Measurements from ENCODE around the gene MEF2D.
A peak's percentile ranks its signal among the peaks of the same experiment; 100 is the strongest.

MEF2D gene

DNA sequence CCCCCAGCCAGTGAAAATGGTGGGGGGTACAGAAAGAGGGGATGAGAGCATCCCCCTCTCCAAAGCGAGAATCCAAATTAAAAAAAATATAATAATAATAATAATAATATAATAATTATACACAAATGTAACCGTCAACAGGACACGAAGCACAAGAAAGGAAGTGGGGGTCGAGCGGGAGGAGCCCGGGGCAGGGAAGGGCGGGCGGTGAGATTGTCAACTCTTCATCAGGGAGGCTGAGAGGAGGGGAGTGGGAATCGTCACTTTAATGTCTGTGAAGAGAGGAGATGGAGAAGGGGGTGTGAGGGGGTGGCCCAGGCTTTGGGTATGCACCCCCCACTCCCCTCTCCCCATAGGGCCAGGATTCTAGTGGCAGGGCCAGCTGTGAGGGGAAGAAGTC is 33.2 kb downstream of the MEF2D start:
- no peak for DNase-seq

DNA sequence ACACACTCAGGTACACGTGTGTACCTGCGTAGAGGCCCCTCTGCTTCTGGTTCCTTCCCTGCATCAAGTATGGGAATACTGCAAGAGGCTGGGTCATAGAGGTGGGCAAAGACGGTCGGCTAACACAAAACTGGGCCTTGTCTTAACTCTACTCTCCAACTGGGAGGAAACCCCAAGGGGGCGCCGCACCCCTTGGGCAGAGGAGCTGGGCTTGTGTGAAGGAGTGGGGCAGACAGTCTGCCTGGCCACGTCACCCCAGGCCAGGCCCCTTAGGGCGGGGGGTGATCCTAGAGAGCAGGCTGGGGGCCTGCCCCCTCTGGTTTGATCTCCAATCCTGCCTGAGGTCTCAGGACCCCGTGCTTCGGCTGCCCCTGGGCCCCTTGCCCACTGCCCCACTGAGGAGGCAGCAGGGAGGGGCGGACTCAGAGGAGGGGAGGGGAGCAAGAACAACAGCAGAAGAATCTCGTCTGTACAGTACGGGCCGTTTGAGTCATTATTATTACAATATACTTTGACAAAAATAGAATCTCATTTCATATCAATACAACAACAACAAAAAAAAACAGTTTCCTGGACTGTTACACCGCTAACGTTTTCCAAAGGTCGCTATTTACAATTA is 34.7 kb downstream of the MEF2D start:
- peak; percentile 58 for DNase-seq

DNA sequence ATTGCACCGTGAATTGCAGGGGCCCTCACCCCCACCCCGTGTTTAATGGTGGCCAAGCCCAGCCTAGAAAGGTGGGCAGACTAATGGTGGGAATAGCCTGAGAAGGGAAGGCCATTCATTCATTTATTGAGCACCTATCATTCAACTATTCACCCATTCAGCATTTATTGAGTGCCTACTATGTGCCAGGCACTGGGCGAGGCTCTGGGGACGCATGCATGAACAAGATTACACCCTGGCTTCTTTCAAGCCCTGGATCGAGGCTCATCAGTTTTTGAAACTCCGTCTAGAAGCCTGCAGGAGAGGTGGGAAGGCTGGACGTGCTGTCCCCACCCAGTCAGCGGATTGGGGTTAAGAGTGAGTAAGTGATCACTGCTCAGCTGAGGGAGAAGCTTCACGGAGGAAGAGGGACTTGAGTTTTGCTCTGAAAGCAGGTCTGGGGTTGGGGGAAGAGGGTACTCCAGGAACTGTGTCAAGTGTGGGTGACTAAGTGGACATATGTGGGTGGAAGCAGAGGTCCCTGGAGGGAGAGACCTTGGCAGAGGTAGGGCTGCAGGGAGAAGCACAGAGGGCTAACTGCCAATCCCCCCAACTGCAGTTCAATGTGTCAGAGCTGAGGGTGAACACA is 35.6 kb downstream of the MEF2D start:
- DNase-seq: peak; percentile 31

DNA sequence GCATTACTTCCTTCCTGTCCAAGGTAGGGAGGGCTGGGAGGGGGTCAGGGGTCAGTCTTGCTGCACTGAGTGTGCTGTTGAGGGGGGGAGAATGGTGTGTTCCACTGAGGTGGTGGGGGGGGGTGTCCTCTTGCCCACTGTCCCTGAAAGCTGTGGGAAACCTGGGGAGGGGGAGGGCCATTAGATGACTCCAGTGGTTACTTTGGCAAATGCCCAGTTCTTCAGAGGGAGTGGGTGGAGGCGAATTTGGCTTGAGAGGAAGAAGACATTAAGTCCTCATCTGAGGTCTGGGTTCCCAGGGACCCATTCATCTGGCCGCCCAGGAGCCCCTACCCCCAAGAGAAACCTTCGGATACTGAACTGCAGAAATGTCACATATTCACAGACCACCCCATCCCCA is 36.2 kb downstream of the MEF2D start:
- DNase-seq: peak; percentile 65

DNA sequence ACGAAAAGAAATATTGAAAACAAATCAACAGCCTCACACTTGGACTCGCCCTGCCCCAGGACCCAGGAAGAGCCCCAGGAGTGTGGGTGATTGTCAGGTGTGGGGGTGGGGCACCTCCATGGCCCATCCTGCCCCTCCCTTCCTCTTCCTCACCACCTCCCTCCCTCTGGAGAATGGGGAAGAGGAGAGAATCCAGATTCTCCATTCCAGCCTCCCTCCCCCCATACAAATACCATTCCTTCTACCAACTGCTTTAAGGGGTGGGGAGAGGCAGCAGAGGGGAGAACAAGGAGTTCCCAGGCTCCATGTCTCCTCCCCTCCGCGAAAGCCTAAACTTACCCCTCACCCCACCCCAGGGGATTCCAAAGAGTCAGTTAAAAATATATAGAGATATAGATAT is 36.7 kb downstream of the MEF2D start:
- peak; percentile 64 for DNase-seq

DNA sequence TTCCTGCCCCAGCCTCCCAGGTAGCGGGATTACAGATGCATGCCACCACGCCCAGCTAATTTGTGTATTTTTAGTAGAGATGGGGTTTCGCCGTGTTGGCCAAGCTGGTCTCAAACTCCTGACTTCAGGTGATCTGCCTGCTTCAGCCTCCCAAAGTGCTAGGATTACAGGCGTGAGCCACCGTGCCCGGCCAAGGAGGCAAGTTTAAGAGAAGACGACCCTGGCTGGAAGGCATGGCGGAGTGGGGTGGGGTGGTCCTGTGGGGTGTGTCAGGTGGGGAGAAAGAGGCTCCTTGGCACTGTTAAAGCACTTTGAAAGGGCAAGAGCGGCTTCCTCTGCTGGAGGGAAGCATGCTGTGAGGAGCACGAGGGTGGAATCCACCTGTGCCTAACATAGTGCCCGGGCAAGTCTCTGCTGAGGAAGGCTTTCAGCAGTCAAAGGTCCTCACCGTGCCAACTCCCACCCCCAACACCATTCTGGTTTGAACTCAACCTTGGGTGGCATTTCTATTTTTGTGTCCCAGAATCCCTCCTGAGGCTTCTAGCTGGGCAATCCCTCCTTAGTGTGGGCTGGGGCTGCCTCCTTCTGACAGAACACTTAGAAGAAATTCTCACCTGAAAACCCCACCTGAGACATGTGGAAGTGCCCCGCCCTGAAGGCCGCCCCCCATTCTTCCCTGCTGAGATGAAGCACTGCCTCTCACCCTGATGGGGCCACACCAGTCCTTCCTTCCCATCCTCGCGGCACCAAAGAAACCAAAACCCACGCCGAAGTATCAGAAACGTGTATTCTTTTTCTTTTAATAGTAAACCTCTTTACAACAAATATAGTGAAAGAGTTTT is 37.4 kb downstream of the MEF2D start:
- no peak for DNase-seq

DNA sequence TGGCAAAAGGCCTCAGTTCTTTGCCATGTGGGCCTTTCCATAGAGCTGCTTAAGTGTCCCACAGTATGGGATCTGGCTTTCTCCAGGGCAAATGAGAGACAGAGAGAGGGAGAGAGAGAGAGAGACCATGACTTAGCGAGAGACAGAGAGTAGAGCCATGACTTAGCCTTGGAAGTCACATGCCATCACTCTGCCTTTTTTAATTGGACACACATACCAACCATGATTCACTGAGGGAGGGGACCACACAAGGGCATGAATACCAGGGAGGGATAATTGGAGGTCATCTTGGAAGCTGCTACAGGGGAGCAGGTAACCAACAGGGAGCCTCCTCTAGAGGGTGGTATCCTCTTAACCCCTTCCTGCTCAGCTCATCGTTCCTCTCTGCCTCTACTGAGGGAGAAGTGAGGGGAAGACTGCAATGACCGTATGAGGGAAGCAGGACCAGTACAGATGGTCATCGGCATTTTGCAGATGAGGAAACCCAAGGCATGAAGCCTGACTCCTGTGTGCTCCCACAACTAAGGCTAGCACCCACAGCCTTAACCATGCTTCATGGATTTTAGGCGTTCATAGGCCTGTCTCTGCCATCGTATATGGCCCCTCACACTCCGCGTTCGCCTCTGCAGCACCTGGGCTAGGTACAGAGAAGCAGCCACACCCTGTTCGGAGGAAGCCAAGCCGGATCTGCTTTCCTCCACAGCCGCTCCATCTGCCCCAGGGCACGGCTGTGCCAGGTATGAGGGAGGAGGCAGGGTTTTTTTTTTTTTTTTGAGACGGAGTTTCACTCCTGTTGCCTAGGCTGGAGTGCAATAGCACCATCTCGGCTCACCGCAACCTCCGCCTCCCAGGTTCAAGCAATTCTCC is 38.6 kb downstream of the MEF2D start:
- peak; percentile 30 for DNase-seq

DNA sequence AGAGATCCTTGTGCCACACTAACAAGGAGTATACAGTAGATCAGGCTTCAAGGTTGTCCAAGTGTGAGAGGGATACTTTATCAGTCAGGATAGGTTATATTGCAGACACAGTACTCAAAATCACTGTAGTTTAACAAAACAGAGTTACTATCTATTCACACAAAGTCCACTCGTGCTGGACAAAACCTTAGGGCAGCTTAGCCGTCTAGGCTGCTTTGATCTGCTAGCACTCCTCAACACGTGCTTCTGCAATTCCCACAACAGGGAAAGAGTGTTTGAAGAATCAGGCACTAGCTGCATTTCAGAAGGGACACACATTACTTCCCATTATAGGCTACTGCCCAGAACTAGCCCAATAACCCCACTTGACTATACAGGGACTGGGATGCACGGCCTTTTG is 39.5 kb downstream of the MEF2D start:
- DNase-seq: no peak

DNA sequence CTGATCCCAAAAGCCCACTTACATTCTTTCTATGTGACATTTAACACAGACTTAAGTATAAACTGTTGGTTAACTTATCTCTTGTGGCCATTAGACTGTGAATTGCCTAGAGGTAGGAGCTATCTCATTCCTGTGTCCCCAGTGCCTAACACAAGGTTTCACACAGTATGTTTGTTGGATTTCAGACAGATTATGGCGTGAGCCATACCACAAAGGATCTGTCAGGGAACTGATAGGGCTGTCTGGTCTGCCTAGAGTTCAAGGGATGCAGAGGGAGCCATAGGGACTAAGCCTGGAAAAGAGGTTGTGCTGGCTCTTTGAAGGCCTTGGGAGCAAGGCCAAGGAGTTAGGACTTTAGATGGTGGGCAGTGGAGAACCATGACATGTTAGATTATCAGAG is 40.0 kb downstream of the MEF2D start:
- no peak for DNase-seq

DNA sequence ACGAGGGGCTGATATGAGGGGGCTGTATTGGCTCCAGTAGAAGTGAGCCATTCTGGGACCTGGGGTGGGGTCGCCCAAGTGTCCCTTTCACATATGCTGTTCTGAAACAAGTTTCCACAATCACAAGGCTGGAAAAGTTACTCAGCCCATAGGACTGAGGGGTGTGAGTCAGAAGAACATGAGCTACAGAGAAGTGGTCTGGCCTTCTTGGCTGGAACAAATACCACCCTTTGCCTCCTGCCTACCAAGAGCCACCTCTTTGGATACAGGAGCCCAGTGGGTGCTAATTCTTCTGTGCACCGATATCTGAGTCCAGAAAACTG is 42.4 kb downstream of the MEF2D start:
- peak; percentile 59 for DNase-seq

DNA sequence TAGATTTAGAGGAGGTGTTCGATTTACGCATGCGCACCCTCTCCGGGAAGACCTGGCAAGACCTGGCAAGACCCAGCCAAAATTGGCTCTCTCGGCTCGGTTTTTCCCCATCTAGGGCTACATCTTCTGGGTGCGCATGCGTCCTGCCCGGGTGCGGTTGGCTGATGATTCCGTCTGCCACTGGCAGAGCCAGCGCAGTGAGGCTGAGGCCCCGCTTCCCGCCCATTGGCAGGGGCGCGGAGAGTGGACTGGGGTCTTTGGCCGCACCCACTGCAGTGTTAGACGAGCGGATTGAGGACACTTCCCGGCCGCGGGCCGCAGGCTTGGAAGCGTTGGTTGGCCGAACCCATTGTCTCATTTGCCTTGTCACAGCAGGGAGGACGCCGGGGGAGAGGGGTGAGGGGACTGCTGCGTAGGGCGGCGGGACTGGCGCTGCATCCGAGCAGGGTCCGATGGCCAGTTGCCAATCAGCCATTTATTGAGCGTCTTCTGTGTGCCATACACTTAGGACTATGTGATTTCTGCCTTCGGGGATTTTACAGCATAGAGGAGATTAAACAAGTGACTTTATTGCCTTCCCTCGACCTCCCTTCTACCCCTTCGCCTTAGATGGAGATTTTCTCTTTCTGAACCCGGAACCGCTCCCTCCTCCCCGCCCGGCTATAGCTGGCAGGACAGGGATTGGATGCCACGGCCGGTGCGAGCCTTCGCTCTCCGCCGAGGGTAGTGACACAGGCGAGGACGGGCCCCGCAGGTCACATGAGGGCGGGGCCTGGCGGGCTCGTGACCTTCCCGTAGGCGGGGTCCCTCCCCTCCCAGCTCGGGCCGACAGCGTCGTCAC is 43.7 kb downstream of the MEF2D start:
- DNase-seq: peak; percentile 98

DNA sequence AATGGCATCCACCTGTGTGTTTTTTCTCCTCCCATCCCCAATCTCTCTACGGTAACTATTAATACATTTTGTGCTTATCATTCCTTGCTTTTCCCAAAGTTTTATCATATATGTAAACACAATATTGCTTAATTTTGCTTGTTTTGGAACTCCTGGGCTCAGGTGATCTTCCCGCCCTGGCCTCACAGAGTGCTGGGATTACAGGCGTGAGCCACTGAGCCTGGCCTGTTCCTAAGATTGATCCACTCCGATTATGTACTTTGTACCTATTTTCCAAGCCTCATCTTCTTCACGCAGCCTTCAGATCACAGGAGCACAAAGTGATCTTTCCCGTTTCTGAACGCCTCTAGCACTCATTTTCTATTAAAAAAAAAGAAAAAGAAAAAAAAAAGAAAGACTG is 45.2 kb downstream of the MEF2D start:
- no peak for DNase-seq

DNA sequence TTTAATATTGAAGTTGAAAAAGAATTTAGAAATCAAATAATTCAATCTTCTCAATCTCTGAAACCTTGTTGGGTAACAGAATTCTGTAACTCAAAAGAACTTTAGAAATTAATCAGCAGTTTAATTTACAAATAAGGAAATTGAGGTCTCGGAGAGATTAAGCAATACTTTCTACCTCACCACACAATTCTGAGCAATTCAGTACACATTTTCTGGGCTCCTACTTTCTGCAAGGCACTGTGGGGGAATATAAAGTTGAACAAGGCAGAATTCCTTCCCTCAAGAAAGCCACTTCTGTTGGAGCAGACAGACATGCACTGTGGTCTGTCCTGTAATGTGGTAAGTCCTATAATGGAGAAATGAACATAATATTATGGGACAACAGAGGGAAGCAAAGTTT is 47.7 kb downstream of the MEF2D start:
- DNase-seq: no peak

DNA sequence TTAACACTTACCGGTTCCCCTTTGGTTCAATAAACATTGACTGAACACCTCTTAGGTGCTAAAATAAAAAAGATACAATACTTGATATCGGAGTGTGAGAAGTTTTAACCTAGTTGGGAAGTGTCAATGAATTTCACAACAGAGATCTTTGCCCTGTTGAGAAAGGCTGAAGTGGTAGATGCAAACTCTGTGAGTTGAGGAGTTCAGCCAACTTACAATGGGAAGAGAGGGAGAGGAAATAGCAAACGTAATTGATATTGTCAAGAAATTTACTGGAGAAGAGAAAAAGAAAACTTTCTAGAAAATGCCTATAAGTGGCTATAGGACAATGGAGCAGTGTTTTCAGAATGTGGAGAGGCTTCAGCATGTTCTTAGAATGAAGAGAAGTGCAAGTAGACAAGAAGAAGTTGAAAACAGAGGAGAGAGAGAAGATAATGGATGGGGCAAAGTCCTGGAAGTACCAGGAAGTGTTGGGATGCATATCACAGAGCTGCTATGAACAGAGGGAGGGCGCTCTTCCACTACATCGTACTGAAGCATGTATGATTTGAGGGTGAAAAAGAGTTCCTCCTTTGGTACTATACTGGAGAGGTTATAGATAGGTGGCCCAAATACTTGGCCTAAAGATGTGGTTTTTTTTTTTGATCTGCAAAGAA is 48.9 kb downstream of the MEF2D start:
- DNase-seq: no peak

DNA sequence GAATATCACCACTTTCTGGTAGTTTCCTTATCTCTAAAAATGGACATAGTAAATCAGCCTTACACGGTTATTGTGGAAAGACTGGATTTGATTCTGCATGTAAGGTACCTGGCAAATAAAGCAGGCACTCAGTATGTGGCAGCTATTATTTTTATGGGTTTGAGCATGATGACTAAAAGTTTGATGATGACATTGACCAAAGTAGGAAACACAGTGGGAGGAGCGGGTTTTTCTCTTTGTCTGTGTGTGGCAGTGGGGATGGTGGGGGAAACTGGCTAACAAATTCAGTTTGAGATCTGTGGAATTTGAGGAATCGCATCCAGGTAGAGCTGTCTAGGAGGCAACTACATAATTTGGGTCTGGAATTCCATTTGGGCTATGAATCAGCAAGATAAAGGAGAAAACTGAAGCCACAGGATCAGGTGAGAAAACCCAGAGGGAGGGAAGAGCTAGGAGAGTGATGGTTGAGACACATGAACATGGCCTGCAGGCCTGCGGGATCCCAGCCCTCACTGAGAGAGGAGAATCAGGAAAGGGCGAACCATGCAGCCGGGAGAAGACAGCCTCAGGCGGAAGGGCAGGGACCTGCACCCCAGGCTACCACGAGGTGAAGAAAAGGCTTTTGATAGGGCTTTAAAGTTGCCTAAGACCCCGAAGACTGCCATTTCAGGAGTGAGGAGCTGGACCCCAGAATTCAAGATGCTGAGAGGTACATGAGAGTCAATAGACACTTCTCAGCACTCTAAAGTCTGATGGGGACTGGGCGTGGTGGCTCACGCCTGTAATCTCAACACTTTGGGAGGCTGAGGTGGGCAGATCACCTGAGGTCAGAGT is 52.2 kb downstream of the MEF2D start:
- no peak for DNase-seq

DNA sequence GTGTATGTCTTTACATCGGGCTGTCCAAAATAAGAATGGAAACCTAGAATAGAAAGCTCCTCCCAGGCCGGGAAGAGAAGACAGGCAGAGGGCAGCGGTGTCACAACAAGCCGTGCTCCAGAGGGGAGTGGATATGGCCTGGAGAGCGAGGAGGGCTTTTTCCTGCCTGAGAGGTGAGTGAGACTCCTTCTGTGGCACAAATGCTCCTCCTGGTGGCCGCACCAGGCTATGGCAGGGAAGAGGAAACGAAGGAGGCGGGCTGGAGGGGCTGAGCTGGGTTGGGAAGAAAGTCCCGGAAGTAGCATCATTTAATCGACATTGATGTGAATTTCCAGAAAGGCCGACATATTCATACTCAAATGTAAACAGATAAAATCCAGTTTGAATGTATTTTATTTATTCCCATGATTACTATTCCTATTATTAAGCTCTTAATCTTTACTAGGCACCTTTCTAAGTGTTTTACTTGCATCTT is 54.7 kb downstream of the MEF2D start:
- peak; percentile 80 for DNase-seq

DNA sequence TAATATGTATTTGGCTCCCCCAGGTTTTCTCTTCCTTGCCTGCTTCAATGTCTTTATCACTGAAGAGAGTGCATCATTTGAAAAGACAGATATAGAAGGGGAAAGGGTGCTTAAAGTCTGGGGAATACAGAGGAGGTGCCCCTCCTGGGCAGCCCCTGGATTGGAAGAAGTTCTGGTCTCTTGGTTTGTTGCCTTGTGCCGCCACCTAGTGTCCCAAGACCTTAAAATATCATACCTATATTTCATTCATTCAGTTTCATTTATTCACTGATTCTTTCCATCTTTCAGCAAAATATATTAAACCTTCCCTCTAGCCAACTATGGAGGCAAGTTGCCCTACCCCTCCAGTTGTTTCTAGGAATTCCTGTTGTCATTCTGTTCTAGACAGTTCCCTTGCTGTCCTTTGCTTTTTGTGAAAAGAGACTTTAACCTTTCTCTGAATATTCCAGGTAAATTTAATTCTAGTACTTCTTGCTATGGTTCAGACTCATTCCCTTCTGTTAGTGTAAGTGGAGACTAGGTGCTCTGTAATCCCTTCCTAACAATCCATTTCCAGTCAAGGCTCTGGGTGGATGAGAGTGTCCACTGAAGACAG is 56.1 kb downstream of the MEF2D start:
- DNase-seq: no peak

DNA sequence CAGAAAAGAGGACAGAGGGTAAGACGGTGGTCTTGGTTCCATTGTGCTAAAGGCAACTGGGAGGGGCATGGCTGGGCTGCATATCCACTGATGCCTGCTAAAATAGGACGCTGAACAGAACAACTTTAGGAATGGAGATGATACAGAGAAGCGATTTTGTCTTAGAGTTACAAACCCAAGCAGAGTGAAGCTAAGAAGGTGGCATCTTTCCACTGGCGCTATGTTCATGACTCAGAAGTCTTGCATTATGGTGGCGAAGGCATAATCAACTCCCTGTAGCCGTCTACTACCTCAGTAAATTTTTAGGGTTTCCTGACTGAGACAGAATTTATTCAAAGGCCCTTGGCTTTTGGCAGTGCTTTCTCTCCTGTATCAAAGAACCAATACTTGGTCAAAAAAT is 57.3 kb downstream of the MEF2D start:
- no peak for DNase-seq

DNA sequence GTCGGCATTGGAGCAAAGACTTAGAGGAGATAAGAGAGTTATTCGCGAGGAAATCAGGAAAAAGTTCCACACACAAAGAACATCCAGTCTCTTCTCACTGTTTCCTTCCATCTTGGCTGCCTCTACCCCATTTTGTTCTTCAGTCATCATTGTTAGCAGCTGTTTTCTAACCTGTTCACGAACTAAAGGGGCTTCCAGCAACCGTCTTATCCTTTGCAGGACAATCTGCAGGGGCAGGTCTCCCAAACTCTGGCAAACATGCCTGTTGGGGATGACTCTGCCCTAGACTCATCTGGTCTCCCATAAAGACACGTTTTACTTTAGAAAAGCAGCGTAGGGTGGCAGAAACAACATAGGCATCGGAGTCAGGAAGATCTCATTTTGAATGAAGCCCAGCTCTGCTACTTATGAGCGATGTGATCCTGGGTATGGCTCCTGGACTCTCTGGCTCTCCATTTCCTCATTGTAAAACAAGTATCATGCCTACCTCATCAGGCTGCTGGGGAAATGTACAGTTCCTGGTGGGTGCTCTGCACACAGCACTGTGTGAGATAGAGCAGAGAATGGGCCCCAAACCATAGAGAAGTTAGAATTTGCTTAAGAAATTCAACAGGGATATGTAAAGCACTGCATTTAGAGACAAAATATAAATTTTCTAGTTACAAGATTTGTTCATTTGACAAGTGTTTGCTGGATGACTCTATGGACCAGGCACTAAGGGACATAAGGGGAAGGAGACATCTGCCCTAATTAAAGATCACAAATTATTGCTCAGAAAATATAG is 59.7 kb downstream of the MEF2D start:
- DNase-seq: no peak

All from fibroblast of skin of back (primary cell).